ENCODE data around the gene CYP3A4.
"Not testable (repeated sequence)": the region's sequence is repeated elsewhere in the genome, so short reads cannot be mapped to it uniquely, and the experiment has no call there.

CYP3A4 gene

DNA sequence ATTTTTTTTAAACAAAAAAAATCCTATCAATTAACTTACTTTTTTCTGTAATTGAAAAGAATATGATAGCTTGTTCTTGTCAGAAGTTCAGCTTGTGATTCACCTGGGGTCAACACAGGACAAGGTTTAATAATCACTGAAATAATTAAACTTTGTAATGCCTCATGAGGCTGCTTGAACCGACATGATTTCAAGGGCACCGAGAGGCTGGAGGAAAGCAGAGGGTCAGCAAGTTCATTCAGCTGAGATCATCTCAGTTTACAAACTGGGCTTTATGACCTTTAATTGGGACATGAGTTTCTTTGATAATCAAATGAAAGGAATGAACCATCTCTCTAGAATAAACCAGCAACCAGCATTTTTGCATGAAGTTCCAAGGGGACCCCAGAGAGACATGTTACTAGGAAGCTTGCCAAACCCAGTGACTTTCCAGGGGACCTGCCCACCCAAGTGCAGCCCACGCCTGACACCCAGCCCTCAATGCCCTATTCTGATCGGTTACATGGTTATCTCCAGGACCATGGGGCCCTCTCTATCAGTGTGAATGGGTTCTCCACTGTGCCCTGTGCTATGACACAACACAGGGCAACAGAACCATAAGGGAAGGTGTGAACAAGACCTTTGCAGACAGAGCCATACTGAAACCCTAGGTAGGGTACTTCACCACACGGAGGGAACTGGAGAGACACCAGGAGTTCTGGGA is 7.8 kb upstream of the CYP3A4 start:
- DNase-seq, result no peak

DNA sequence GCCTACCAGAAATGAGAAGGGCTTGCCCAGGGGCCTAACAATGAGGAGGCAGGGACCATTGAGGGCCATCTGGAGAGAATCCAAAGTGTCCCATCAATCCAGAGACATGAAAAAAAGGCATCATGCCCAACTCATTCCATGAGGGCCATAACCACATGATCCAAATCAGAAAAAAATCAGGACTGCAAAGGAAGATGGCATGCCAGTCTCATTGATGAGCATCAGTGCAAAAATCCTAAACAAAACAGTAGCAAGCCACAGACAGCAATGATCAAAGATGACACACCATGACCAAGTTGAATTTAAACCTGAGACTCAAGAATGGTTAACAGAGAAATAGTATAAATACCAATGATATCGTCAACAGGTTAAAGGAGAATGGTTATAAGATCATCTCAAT is 7.0 kb upstream of the CYP3A4 start:
- DNase-seq, result no peak

DNA sequence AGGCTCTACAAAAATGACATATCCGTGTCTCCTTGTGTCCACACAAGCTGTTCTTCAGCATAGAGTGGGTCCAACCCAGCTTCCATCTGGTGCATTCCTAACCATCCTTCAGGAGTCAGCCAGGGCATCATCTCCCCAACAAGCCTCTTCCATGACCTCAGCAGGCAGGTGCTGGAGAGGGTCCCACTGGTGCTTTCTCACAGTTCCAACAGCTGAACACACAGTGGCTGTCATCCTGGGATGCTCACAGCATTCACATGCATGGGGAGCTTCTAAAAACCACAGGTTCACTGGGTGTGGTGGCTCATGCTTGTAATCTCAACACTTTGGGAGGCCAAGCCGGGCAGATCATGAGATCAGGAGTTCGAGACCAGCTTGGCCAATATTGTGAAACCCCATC is 6.4 kb upstream of the CYP3A4 start:
- DNase-seq, result no peak

DNA sequence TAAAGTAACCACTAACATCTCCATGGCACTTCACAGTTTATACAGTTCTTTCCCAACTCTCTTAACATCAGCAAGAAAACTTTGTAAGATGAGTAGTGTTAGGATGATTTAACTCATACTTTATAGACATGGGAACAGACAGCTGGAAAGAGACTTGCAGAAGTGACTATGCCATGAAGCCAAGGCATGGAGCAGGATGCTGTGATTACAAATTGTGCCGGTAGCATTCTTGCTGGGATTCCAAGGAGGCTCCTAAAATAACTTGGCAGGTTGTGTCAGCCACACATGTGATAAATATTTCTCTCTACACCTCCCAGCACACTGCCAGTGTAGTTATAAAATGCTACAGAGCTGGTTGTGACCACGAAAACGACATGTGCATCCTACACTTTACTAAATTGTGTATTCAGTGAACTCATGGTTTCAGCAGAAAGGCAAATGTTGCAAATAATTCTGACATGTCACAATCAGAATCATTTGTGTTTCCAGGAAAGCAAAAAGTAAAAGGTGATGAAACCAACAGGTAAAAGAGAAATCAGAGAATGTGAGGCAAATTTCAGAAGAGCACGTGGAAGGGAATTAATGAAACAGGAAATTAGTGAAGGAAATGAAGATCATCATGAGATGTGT is 5.6 kb upstream of the CYP3A4 start:
- no peak for DNase-seq

DNA sequence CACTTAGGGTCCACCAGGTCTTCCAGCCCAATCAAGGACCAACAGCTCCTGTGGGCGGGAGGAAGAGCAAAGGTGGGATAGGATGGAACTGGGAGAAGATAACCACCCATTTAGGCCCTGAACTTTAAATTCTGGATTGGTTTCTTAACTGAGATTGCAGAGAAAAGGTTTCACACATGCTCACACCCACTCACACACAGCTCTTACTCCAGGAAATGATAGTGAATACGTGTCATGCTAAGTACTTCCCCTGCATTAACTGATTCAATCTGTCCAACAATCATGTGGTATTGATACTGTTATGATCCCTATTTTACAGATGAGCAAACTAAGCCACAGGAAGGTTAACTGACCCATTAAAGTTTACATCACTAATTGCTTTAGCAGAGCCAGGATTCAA is 4.6 kb upstream of the CYP3A4 start:
- no peak for DNase-seq

DNA sequence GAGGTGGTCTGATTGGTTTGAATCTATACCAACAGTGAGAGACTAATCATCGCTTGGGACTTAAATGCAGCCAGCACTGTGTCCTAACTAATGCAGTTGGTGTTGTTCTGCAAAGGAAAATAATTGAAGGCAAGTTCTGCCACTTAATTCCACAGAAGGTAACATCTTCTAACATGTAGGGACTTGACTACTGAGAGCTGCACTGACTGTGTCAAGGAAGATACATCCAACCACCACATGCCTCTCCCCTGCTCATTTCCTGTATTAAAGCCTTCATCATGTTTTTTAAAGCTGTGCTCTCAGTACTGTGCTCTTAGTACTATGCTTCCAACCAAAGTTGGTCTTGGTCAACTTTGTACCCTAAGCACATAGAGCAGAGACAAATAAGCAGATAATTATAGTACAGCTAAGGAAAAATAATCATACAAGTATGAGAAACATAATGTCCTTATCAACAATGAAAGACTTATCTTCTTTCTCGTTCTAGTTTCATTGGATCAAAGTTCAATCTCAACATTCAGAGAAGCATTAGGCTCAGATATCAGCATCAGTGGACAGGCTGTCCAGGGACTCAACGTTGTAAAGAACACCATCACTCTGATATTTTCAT is 2.8 kb upstream of the CYP3A4 start:
- no peak for DNase-seq

DNA sequence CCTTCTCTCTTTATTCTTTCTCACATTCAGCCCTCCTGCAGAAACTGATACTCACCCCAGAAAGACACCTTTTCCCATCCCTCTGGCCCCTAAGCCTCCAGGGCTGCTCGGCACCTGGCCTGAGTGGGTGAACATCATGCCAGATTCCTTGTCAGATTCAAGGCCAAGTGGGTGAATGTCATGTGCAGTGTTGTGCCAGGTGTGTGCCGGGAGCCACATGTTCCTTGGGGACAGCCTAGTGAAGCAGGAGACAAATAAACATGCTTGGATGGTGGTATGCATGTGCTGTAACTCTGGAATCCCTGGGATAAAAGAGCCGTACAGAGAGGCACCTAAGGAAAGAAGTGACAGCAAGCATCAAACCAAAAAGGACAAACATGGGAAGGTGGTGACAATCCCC is 1.7 kb upstream of the CYP3A4 start:
- DNase-seq, result not testable (repeated sequence)

DNA sequence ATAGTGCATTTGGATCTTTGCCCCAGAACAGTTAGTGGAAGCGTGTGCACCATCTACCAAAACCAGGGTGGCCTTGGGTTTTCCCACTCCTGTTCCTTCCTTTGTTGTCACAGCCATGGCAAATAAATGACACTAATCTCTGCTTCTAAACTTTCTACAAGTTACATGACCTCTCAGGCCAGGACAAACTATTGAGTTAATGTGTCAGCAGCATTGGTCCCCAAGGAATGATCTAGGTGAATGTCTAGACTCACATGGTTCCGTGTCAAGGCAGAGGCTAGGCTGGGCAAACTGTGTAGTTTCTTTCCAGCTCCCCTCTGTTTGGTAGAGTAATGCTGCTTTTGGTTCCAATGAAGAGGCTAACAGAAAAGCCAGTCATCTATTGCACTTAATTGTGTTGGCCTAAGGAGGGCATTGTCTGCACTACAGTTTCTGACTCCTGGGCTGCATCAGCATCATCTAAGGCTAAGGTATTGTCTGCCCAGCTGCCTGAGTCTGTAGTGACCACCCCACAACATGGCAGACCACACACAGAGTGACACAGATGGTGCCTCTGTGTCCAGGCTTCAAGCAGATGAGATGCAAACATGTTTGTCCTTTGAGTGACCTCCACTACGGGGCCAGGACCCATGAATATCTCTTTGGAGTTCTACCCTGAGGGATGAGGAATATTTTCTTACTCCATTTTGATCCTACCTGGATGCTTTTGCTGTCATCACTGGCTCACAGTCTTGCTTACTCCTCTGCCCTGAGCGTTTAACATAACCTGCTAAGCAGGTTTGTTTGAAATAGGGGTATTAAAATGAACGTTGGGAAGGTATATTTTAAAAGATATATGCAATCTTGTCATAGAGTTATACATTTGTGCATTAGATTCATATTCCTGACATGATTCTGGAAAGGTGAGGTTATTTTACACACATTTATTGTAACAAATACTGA is 1.7 kb downstream of the CYP3A4 start:
- no peak for DNase-seq

DNA sequence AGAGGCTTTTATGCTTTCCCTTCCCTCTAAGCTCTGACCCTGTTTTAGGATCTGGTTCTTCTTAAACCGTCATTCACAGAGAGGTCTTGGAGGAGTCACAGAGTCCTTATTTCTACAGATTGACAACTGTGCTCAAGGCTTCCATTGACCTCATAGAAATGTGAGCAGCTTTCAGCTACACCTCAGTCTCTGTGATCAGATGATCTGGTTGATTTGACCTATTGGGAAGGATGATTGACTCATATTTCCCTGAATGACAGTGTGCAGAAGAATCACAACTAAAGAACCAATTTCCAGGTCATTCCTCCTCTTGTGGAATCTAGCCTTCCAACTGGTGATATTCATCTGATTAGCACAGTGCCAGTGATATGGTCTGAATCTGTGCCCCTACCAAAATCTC is 3.4 kb downstream of the CYP3A4 start:
- DNase-seq, result no peak

DNA sequence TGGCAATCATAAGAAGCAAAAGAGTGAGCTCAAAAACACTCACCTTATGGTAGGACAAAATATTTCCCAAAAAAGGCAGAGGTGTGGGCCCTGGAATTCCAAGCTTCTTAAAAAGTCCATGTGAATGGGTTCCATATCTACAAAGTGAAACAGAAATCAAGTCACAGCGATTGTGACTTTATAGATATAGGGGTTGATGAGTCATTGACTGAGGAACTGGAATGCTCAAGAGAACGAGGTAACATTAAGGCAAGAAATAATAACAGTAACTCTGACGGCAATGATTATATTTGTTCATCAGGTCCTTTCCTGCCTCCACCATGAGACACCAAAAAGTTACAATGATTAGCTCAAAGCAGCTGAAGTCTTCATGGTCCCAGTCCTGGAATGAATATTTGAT is 4.0 kb downstream of the CYP3A4 start:
- DNase-seq, result no peak

DNA sequence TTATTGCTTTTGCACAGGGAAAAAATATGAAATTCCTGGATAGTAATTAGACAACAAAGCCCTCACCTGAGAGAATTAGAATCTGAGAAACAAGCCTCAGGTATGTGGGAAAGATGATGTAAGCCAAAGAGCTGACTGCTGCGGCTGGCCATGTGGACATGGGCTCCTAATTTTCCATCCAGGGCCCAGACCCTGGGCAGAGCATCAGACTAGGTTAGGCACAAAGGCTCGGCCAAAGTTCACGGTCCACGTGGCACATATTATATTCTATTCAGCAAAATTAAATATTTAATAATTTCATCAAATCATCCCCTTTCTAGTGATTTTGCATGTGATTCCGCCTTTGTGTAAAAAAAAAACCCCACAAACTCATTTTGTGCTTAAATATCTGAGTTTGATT is 5.1 kb downstream of the CYP3A4 start:
- DNase-seq, result no peak

DNA sequence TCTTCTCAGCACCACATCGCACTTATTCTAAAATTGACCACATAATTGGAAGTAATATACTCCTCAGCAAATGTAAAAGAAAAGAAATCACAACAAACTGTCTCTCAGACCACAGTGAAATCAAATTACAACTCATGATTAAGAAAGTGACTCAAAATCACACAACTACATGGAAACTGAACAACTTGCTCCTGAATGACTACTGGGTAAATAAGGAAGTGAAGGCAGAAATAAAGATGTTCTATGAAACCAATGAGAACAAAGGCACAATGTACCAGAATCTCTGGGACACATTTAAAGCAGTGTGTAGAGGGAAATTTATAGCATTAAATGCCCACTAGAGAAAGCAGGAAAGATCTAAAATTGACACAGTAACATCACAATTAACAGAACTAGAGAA is 10.6 kb downstream of the CYP3A4 start:
- DNase-seq, result not testable (repeated sequence)

DNA sequence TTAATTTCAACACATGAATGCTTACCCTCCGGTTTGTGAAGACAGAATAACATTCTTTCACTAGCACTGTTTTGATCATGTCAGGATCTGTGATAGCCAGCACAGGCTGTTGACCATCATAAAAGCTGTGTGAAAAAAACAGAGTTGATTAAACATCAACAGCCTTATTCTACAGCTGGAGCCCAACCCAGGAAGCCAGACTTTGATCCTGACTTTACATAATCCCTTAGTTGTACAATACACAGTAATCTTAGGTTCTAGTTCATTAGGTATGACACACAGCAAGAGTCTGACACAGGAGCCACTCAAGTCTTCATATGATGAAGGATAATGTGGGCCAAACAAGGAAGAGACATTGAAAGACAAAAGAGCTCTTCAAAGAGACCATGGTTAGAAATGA is 11.4 kb downstream of the CYP3A4 start:
- DNase-seq, result no peak

DNA sequence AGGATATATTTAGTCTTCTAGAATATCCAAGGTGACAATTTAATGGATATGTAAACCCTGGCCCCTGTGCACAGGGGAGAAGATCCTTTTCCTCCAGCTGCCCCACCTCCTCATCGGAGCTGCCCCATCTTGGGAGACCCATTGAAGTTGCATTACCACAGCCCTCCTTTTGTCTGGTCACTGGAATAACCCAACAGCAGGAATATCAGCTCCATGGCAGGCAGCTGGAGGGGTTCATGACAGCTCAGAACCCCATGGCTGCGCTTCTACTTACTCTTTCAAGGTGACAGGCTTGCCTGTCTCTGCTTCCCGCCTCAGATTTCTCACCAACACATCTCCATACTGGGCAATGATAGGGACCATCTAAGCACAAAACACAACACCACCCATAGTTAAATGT is 14.5 kb downstream of the CYP3A4 start:
- DNase-seq, result not testable (repeated sequence)

DNA sequence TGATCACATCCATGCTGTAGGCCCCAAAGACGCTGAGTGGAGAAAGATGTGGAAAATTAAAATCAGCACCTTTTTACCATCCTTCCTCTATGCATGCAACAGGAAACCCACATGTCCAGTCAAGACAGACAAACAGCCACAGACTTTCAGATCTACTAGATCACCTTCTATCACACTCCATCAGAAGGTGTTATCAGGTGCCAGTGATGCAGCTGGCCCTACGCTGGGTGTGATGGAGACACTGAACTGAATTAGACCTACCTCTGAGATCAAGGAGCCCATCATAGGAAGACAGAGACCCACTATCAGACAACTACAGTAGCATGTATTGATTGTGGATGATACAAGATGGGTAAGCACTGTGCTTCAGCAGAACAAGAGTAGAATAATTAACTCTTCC is 15.5 kb downstream of the CYP3A4 start:
- DNase-seq, result no peak

DNA sequence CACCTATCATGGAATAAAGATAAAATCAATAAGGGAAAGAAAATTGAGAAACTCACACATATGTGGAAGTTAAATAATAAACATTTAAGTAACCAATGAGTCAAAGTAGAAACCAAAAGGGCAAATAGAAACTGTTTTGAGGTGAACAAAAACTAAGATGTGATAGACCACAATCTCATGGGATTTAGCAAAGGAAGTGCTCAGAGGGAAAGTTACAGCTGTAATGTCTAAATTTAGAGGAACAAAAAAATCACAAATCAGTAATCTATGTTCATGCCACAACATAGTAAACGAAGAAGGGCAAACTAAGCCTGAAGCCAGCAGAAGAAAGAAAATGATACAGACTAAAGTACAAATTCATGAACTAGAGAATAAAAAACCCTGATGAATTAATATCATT is 16.3 kb downstream of the CYP3A4 start:
- no peak for DNase-seq

DNA sequence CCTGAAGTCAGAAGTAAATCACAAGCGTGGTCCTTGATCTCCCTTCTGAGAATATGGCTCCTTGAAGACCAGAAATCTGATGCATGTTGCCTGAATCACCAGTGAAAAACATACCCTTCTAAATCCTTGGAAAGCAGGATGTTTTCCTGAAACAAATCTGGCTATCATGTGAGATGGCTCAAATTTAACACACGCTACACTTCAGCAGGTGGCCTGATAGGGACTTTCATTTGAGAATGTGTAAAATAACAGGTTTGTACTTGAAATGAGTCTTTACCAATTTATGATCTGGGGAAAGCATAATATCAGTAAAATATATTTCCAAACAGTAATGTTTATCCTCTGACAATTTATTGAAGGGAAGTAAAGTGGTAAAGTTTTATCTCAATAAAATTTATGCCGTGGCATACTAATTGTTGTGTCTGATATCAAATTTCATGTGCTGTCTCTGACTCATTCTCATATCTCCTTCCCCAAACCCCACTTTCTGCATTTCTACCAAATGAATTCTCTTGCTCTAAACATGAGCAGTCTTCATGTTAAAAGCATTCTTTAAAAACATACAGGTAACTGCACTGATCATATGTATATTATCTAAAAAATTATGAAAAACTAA is 17.4 kb downstream of the CYP3A4 start:
- no peak for DNase-seq

DNA sequence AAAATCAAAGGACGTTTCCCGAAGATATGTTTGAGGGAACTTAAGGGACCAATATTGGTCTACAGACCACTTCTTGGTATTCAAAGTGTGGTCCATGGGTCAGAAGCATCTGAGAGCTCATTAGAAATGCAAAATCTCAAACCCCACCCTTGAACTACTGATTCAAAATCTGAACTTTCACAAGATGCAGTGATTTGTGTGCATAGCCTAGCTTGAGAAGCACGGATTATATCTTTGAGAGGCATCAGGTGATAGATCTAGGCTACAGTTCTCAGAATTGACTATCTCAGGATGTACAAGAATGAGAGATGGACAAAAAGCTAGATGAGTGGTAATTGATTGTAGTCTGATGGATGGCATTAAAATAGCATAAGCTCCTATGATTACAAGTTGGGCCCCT is 19.5 kb downstream of the CYP3A4 start:
- DNase-seq, result no peak

DNA sequence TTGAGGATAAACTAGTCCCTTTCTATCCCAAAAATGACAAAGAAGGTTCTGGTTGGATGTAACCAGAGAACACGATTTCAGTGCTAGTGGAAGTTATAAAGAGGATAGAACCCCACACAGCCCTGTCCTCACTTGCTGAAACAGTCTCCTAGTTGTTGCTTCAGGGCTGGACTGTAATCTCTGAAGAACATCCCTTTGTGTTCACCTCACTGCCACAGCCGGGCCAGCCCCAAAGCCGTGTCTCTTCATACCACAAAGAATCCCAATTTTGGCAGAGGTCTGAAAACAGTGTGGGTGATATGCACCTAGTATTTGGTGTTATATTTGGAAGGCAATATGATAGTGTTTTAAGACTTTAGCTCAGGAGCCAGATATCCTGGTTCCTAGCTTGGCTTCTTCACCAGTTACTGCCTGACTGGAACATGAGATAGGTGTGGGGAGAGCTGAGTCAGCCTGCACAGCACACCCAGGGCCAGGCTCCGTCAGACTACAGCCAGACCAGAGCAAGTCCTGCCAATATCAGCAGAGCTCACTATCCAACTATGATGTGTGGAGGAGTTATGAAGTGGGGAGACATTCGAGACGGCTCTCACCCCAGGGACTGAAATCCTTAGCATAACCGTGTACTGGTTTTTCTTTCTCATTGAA is 21.2 kb downstream of the CYP3A4 start:
- no peak for DNase-seq

DNA sequence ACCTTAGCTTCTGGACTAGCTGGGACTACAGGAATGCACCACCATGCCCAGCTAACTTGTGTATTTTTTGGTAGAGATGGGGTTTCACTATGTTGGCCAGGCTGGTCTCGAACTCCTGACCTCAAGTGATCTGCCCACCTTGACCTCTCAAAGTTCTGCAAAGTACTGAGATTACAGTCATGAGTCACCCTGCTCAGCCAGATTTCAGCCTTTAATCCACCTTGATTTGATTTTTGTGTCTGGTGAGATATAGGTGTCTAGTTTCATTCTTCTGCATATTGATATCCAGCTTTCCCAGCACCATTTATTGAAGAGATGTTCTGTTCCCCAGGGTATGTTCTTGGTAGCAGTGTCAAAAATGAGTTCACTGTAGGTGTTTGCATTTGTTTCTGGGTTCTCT is 28.9 kb downstream of the CYP3A4 start:
- no peak for DNase-seq

DNA sequence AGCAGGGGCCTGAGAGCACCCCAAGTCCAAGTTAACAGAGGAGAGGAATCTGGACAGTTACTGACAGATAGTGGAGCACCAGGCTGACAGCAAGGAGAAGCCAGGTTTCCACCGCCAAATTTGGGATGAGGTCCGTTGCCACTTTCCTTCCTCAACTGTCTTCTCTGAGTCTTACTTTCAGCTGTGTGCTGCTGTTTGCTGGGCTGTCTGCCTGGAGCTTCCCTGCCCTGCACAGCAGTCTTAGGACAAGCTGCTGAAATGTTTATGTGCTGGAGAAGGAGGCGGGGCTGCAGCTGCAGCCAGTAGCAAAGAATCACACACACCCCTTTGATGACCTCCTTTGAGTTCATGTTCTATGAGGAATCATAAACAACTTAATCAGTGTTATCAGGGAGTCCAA is 31.6 kb downstream of the CYP3A4 start:
- DNase-seq, result no peak

DNA sequence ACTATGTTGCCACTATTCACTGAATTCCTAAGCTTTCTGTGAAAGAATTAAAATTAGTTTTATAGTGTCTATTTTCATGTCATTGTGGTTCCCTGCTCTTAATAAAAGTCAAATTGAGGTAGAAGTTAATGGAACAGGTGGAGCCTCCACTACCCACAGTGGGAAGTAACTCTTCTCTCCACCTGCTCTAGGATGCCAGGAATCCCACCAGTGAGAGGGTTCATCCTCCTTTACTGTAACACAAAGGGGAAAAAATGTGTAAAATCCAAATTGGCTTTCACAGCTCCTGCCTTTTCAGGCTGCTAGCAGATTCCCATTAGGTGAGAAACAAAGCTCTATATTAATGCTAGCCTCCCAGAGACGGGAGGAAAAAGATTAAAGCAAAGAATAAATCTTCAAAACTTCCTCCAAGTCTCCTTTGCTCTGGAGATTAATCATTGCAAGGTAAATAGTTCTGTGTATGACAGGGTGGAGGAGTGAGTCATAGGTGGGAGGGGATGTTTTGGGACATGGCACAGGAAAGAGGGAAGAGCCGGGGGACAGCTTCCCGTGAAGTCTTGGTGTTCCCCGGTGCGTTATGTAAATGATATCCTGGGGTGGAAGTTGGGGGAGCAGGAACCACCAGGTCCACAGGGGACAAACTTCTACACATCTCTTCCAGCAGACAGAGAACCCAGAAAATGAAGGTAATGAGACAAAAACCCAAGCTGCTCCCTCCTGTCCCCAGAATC is 32.5 kb downstream of the CYP3A4 start:
- DNase-seq, result not testable (repeated sequence)
